Large intestine (tissue), 3 donors: ENCODE measurements around the gene ELF5. TPM values are rescaled to one million over a fixed set of nuclear protein-coding genes. Genes with fewer than 3 reads are reported as not detected.

Source experiments
- DNase-seq, 2 donors: peaks; one replicate each; pipeline versions ENCODE4 v3.0.0 to v3.0.0-alpha.2; 2013
- H3K27ac ChIP-seq: one replicate; pipeline ENCODE4 v1.5.1; 2013; ENCODE audit warnings: low read length
- H3K27me3 ChIP-seq: 2 replicates; pipeline ENCODE4 v1.6.1; 2013; ENCODE audit warnings: low read length; ENCODE audit not compliant: control insufficient read depth, insufficient read depth
- H3K36me3 ChIP-seq: 2 replicates; pipeline ENCODE4 v1.6.1; 2013; ENCODE audit warnings: low read length; ENCODE audit not compliant: control insufficient read depth, insufficient read depth
- H3K4me1 ChIP-seq: one replicate; pipeline ENCODE4 v1.6.1; 2013; ENCODE audit warnings: low read length; ENCODE audit not compliant: control insufficient read depth, insufficient read depth
- H3K4me3 ChIP-seq: one replicate; pipeline ENCODE4 v1.5.1; 2013; ENCODE audit warnings: low read length
- H3K9me3 ChIP-seq: one replicate; pipeline ENCODE4 v1.6.1; 2013; ENCODE audit warnings: mild to moderate bottlenecking, low read depth, low read length, moderate library complexity; ENCODE audit not compliant: control insufficient read depth
- WGBS: methylation state at CpG from one replicate; pipeline ENCODE4 v1.1.5; 2013; ENCODE audit warnings: low lambda C conversion rate; ENCODE audit not compliant: insufficient coverage; 5-methylcytosine and 5-hydroxymethylcytosine counted together
- polyA plus RNA-seq: library from polyadenylated mRNA; unstranded; fragments of 120-200 nt; gene quantifications from one replicate; pipeline ENCODE4 v1.2.1, GENCODE V29; 2013

ELF5 gene
- polyA plus RNA-seq, 1 donor: not detected

- Histone ChIP-seq H3K36me3 (no peaks in the 10 kb centered on the region), H3K4me3 (no peak overlapping the region), H3K4me1 (peaks cover 4% of the 10 kb centered on the region)
Observed at GRCh38 chr11:34441814-34442213, 71.8 kb downstream of the ELF5 start.

GRCh38 chr11:34439610-34440198, 73.9 kb downstream of the ELF5 start:
- Histone ChIP-seq H3K27me3 (no peaks in the 10 kb centered on the region), H3K4me1 (peaks cover 4% of the 10 kb centered on the region), H3K9me3 (no peaks in the 10 kb centered on the region), H3K27ac (peak overlapping the region; percentile 96), H3K4me3 (peak overlapping the region; percentile 96), H3K36me3 (no peaks in the 10 kb centered on the region)
- peak; percentile 31 to 63 for DNase-seq
- 40% methylated on average over 1 of the region's 8 CpGs for WGBS

More at GRCh38 chr11:34441814-34442213, 71.8 kb downstream of the ELF5 start:
- Histone ChIP-seq H3K27ac (no peak overlapping the region), H3K27me3 (no peaks in the 10 kb centered on the region), H3K9me3 (no peaks in the 10 kb centered on the region)
- no peak for DNase-seq

DNA sequence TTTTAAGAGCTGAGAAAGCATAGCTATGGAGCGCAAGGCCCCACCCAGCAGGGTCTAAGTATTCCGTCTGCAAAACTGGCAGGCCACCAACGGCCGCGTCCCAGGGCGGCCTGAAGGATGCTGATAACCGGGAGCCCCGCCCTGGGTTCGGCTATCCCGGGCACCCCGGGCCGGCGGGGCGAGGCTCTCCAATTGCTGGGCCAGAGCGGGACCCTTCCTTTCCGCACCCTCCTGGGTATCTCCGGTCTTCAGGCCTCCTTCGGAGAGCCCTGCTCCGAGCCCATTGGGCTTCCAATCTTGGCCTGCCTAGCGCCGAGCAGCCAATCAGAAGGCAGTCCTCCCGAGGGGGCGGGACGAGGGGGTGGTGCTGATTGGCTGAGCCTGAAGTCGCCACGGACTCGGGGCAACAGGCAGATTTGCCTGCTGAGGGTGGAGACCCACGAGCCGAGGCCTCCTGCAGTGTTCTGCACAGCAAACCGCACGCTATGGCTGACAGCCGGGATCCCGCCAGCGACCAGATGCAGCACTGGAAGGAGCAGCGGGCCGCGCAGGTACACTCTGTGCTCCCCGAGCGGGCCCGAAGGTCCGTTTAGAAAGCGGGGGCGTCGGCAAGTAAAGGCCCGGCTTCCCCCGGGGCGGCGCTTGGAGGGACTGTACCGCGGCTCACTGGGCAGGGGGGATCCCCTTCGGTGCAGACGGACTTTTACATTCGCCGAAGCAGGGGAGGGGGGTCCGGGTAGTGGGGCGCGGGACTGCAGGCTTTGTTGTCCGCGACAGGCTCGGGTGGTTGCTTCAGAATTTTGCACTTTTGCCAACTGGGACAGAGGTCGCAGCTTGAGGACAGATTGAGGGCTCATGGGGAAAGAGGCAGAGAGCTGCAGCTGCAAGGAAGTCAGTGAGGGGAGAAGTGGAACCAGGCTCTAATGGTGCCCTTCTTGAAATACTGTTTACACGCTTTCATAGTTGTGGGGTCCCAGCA, 74.8 kb downstream of the ELF5 start, which contains the start of gene CAT:
Gene CAT, plus strand, starts transcription at position 406 of the 979 bp plus-strand sequence. Its CDS starts 80 bp downstream, at position 486.
- peak; percentile 97 to 98 for DNase-seq

GRCh38 chr11:34437224-34438125, 76.1 kb downstream of the ELF5 start:
- DNase-seq: no peak
- WGBS: no CpG with 5 or more reads among the region's 2 CpGs
- no peak overlapping the region for H3K27ac ChIP-seq
- no peak overlapping the region for H3K4me3 ChIP-seq
- no peaks in the 10 kb centered on the region for H3K9me3 ChIP-seq
- peaks cover 4% of the 10 kb centered on the region for H3K4me1 ChIP-seq
- no peaks in the 10 kb centered on the region for H3K27me3 ChIP-seq
- no peaks in the 10 kb centered on the region for H3K36me3 ChIP-seq

More for the DNA sequence above, 74.8 kb downstream of the ELF5 start, which contains the start of gene CAT:
- Histone ChIP-seq H3K36me3 (no peaks in the 10 kb centered on the region), H3K4me1 (peaks cover 4% of the 10 kb centered on the region), H3K27ac (peak within 1 kb of the TSS; percentile 96), H3K27me3 (no peaks in the 10 kb centered on the region), H3K9me3 (no peaks in the 10 kb centered on the region), H3K4me3 (peak within 1 kb of the TSS; percentile 96)
- 0% methylated on average over 5 of the region's 62 CpGs for WGBS

GRCh38 chr11:34433899-34434298, 79.7 kb downstream of the ELF5 start:
- peaks cover 3% of the 10 kb centered on the region for H3K27me3 ChIP-seq
- no peaks in the 10 kb centered on the region for H3K36me3 ChIP-seq
- H3K9me3 ChIP-seq: no peaks in the 10 kb centered on the region
- no peak overlapping the region for H3K27ac ChIP-seq
- no CpG with 5 or more reads among the region's 3 CpGs for WGBS
- no peak overlapping the region for H3K4me3 ChIP-seq
- DNase-seq: no peak
- H3K4me1 ChIP-seq: no peaks in the 10 kb centered on the region

DNA sequence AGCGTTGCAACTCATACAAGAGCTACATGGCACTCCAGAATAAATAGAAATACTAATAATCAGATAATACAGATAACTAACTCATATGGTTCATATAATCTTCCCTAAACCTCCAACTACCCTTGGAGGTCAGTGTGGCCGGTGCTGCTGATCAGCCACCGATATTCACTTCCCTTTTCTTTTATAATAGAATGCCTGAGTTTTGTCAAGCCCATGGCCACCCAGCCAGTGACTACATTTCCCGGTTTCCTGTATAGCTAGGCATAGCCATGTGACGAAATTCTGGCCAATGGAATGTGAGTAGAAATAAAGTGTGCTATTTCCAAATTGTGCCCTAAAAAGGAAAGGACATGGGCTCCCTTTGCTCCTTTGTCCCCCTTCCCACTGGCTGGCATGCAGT, 80.8 kb downstream of the ELF5 start:
- Histone ChIP-seq H3K27ac (no peak overlapping the region), H3K9me3 (no peaks in the 10 kb centered on the region), H3K4me3 (no peak overlapping the region), H3K4me1 (no peaks in the 10 kb centered on the region), H3K27me3 (peaks cover 3% of the 10 kb centered on the region), H3K36me3 (no peaks in the 10 kb centered on the region)
- no CpG with 5 or more reads among the region's 5 CpGs for WGBS
- no peak for DNase-seq

DNA sequence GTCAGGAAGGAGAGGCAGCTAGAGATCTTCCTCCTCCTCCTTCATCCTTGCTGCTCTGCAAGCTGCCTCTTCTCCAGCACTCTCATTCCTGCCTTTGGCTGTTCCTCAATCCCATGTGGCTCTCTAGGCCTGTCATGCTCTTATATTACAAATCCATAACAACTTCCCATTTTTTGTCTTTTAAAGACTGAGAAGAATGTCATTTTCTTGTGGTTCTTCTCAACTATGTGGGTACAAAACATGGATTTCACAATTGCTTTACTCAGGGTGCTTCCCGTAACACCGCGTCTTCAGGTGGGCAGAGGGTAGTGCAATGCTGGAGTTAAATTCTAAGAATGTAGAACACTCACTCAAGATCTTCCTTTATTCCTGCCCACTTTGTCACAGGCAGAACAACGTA, 81.6 kb downstream of the ELF5 start:
- no peaks in the 10 kb centered on the region for H3K4me1 ChIP-seq
- no peak overlapping the region for H3K27ac ChIP-seq
- WGBS: 80% methylated on average over 1 of the region's 4 CpGs
- H3K4me3 ChIP-seq: no peak overlapping the region
- H3K9me3 ChIP-seq: no peaks in the 10 kb centered on the region
- H3K36me3 ChIP-seq: no peaks in the 10 kb centered on the region
- DNase-seq: no peak
- H3K27me3 ChIP-seq: peaks cover 3% of the 10 kb centered on the region

Other genes with a start within 250 kb of the ELF5 start
- gene ABTB2, start 155.8 kb downstream of the ELF5 start, polyA plus RNA-seq: 1.3 TPM
- gene CAT, start 74.9 kb downstream of the ELF5 start, polyA plus RNA-seq: 120 TPM
- 14.7 TPM for gene EHF, start 107.3 kb upstream of the ELF5 start, polyA plus RNA-seq